ENCODE data around the gene PLEKHA8.
A peak's percentile ranks its signal among the peaks of the same experiment; 100 is the strongest.

PLEKHA8 gene

GRCh38 chr7:30062587-30062986 lies 34.4 kb downstream of the PLEKHA8 start:
- Histone ChIP-seq H3K4me3 (ENCODE audit: low read depth, low read length) (no peak overlapping the region), H3K27me3 (ENCODE audit: insufficient read depth, low read length) (no peaks in the 10 kb centered on the region), H3K4me1 (ENCODE audit: control insufficient read depth, insufficient read depth, low read length, unreplicated experiment) (no peaks in the 10 kb centered on the region), H3K27ac (ENCODE audit: low read depth, low read length) (no peak overlapping the region), H3K79me2 (ENCODE audit: control insufficient read depth, insufficient read depth, low read length, unreplicated experiment) (no peaks in the 10 kb centered on the region), H2AFZ (ENCODE audit: low read length, unreplicated experiment) (no peak overlapping the region), H3K36me3 (ENCODE audit: insufficient read depth, low read length) (peaks cover 11% of the 10 kb centered on the region)

DNA sequence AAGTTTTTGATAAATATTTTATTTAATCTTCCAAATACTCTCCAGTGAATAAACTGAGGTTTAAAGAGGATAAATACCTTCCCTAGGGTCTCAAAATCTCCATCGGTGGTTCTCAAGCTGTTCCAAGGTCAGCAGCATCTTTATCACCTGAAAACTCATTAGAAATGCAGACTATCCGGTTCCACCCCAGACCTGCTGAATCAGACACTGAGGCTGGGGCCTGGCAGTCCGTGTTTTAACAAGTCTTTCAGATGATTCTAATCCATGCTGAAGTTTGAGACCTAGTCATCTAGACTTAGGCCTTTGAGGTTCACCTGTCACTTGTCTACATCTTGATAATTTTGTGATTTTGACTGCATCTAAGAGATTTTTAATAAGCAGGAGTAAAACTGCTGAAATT lies 37.5 kb downstream of the PLEKHA8 start:
- Histone ChIP-seq H3K27me3 (ENCODE audit: insufficient read depth, low read length) (no peaks in the 10 kb centered on the region), H2AFZ (ENCODE audit: low read length, unreplicated experiment) (no peak overlapping the region), H3K79me2 (ENCODE audit: control insufficient read depth, insufficient read depth, low read length, unreplicated experiment) (no peaks in the 10 kb centered on the region), H3K27ac (ENCODE audit: low read depth, low read length) (no peak overlapping the region), H3K4me1 (ENCODE audit: control insufficient read depth, insufficient read depth, low read length, unreplicated experiment) (peaks cover 20% of the 10 kb centered on the region), H3K4me3 (ENCODE audit: low read depth, low read length) (no peak overlapping the region), H3K36me3 (ENCODE audit: insufficient read depth, low read length) (no peaks in the 10 kb centered on the region; the same call in 1 of the 2 replicates)

- no peaks in the 10 kb centered on the region for H3K27me3 ChIP-seq (ENCODE audit: insufficient read depth, low read length)
- peaks cover 20% of the 10 kb centered on the region for H3K4me1 ChIP-seq (ENCODE audit: control insufficient read depth, insufficient read depth, low read length, unreplicated experiment)
- H2AFZ ChIP-seq (ENCODE audit: low read length, unreplicated experiment), result no peak overlapping the region
- no peaks in the 10 kb centered on the region; the same call in 1 of the 2 replicates for H3K36me3 ChIP-seq (ENCODE audit: insufficient read depth, low read length)
- H3K79me2 ChIP-seq (ENCODE audit: control insufficient read depth, insufficient read depth, low read length, unreplicated experiment), result no peaks in the 10 kb centered on the region
- H3K4me3 ChIP-seq (ENCODE audit: low read depth, low read length), result no peak overlapping the region
- no peak overlapping the region for H3K27ac ChIP-seq (ENCODE audit: low read depth, low read length)
Observed at GRCh38 chr7:30066687-30067086, 38.5 kb downstream of the PLEKHA8 start.

DNA sequence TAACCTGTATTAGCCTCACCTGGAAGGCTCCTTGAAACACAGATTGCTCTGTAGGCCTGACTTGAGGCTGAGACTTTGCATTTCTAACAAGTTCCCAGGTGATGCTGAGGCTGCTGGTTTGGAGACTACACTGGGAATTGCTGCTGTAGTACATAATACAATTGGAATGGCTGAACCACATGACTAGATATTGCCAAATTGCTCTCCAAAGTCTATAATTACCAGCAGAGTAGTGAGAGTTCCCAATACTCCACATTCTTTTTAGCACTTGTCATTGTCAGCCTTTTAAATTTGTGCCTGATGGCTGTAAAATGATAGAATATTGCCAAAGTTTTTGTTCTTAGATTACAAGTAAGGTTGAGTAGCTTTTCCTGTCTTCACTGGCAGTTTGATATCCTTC lies 39.9 kb downstream of the PLEKHA8 start:
- Histone ChIP-seq H2AFZ (ENCODE audit: low read length, unreplicated experiment) (no peak overlapping the region), H3K36me3 (ENCODE audit: insufficient read depth, low read length) (no peaks in the 10 kb centered on the region), H3K4me3 (ENCODE audit: low read depth, low read length) (no peak overlapping the region), H3K4me1 (ENCODE audit: control insufficient read depth, insufficient read depth, low read length, unreplicated experiment) (peaks cover 20% of the 10 kb centered on the region), H3K27me3 (ENCODE audit: insufficient read depth, low read length) (no peaks in the 10 kb centered on the region), H3K27ac (ENCODE audit: low read depth, low read length) (peak overlapping the region; percentile 45; the same call in 1 of the 2 replicates), H3K79me2 (ENCODE audit: control insufficient read depth, insufficient read depth, low read length, unreplicated experiment) (no peaks in the 10 kb centered on the region)

DNA sequence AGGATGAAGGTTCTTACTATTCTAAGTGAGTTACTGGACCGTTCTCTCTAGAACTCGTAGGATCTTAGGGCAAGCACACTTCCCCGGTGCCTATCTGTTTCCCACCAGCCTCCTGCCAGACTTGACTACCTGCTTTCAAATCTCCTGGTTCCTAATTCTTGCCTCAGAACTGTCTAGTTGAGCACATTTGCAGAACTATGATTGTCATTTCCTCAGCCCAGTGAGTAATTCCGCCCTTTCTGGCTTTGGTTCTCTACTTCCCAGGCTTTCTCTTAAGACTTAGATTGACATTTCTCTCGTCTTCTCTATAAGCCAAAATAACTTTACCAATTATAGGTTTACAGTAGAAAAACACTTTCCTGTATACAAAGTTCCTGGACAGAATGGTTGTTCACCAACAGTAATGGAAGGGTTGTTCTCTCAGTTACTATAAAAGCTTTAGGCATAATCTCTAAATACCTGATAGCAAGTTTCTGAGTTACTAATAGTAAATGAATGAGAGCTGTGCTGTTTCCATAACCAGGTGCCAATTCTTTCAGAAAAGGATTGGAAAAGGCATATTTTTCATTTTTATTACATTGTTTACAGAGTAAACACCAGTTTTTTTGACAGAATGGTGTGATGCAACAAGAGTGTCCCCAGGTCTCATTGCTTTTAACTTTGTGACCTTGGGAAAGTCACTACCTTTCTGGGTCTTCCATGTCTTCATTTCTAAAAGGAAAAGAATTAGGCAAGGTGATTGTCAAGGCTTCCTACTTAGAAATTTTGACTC lies 41.1 kb downstream of the PLEKHA8 start:
- Histone ChIP-seq H3K4me3 (ENCODE audit: low read depth, low read length) (no peak overlapping the region), H3K36me3 (ENCODE audit: insufficient read depth, low read length) (no peaks in the 10 kb centered on the region), H3K79me2 (ENCODE audit: control insufficient read depth, insufficient read depth, low read length, unreplicated experiment) (no peaks in the 10 kb centered on the region), H2AFZ (ENCODE audit: low read length, unreplicated experiment) (no peak overlapping the region), H3K27me3 (ENCODE audit: insufficient read depth, low read length) (no peaks in the 10 kb centered on the region), H3K4me1 (ENCODE audit: control insufficient read depth, insufficient read depth, low read length, unreplicated experiment) (peaks cover 20% of the 10 kb centered on the region), H3K27ac (ENCODE audit: low read depth, low read length) (no peak overlapping the region)

DNA sequence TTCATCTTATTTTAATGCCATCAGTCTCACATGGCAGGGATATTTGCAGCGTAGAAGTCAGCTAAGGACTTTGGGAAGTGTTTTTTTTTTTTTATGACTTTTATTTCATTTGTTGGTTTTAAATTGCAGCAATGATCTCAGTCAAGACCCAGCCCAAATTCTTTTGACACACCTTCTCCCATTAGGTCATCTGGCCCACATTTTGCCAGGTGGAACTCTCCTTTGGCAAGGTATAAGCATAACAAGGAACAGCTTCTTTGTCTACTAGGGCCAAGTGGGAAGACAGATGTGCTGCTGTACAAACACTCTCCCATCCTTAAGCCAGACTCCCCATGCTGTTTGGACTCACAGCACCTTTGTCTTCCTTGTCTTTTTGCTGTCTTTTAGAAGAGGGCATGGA lies 41.8 kb downstream of the PLEKHA8 start:
- Histone ChIP-seq H3K36me3 (ENCODE audit: insufficient read depth, low read length) (no peaks in the 10 kb centered on the region), H3K4me3 (ENCODE audit: low read depth, low read length) (no peak overlapping the region), H3K27ac (ENCODE audit: low read depth, low read length) (no peak overlapping the region), H3K27me3 (ENCODE audit: insufficient read depth, low read length) (no peaks in the 10 kb centered on the region), H2AFZ (ENCODE audit: low read length, unreplicated experiment) (no peak overlapping the region), H3K79me2 (ENCODE audit: control insufficient read depth, insufficient read depth, low read length, unreplicated experiment) (no peaks in the 10 kb centered on the region), H3K4me1 (ENCODE audit: control insufficient read depth, insufficient read depth, low read length, unreplicated experiment) (peaks cover 20% of the 10 kb centered on the region)

GRCh38 chr7:30072735-30073134 lies 44.5 kb downstream of the PLEKHA8 start:
- H3K4me1 ChIP-seq (ENCODE audit: control insufficient read depth, insufficient read depth, low read length, unreplicated experiment), result peaks cover 19% of the 10 kb centered on the region
- no peaks in the 10 kb centered on the region for H3K27me3 ChIP-seq (ENCODE audit: insufficient read depth, low read length)
- H2AFZ ChIP-seq (ENCODE audit: low read length, unreplicated experiment), result no peak overlapping the region
- H3K27ac ChIP-seq (ENCODE audit: low read depth, low read length), result no peak overlapping the region
- H3K4me3 ChIP-seq (ENCODE audit: low read depth, low read length), result no peak overlapping the region
- no peaks in the 10 kb centered on the region for H3K36me3 ChIP-seq (ENCODE audit: insufficient read depth, low read length)
- no peaks in the 10 kb centered on the region for H3K79me2 ChIP-seq (ENCODE audit: control insufficient read depth, insufficient read depth, low read length, unreplicated experiment)

GRCh38 chr7:30074422-30075030 lies 46.3 kb downstream of the PLEKHA8 start:
- peaks cover 1% of the 10 kb centered on the region for H3K4me1 ChIP-seq (ENCODE audit: control insufficient read depth, insufficient read depth, low read length, unreplicated experiment)
- H3K27me3 ChIP-seq (ENCODE audit: insufficient read depth, low read length), result no peaks in the 10 kb centered on the region
- H3K79me2 ChIP-seq (ENCODE audit: control insufficient read depth, insufficient read depth, low read length, unreplicated experiment), result no peaks in the 10 kb centered on the region
- H3K27ac ChIP-seq (ENCODE audit: low read depth, low read length), result no peak overlapping the region
- no peak overlapping the region for H3K4me3 ChIP-seq (ENCODE audit: low read depth, low read length)
- H3K36me3 ChIP-seq (ENCODE audit: insufficient read depth, low read length), result no peaks in the 10 kb centered on the region
- H2AFZ ChIP-seq (ENCODE audit: low read length, unreplicated experiment), result no peak overlapping the region

DNA sequence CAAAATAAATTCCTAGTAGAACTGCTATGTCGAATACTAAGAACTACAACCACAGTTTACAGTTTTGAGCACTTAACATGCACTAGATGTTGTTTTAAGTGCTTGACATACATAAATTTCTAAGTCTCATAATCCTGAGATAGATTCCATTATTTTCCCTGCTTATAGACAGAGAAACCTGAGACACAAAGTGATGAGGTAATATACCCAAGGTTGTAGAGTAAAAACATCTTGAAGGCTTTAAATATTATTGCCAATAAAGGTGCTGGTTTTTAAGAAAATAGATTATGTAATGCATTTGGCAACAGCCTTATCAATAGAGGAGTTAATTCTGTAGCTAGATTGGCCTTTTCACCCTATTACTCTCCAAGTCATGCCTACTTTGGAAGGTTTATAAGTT lies 48.2 kb downstream of the PLEKHA8 start:
- Histone ChIP-seq H3K4me3 (ENCODE audit: low read depth, low read length) (no peak overlapping the region), H3K4me1 (ENCODE audit: control insufficient read depth, insufficient read depth, low read length, unreplicated experiment) (no peaks in the 10 kb centered on the region), H3K27me3 (ENCODE audit: insufficient read depth, low read length) (no peaks in the 10 kb centered on the region), H3K27ac (ENCODE audit: low read depth, low read length) (no peak overlapping the region), H3K79me2 (ENCODE audit: control insufficient read depth, insufficient read depth, low read length, unreplicated experiment) (no peaks in the 10 kb centered on the region), H3K36me3 (ENCODE audit: insufficient read depth, low read length) (no peaks in the 10 kb centered on the region), H2AFZ (ENCODE audit: low read length, unreplicated experiment) (no peak overlapping the region)

DNA sequence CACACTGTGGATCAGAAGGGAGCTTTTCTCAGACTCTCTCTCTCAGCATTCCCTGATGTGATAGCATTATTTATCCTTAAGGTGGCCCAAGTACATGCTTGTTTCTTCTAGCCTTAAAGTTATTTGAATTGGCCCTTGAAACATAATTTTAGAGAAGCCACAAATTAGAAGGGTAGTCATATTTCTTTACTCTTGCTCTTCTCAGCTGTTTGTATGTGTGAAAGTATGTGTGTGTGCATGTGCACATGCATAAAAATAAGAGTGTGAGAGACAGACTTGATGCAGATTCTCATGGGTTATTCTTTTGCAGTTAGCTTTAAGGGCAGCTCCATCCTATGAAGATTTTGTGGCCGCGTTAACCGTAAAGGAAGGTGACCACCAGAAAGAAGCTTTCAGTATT lies 50.1 kb downstream of the PLEKHA8 start:
- Histone ChIP-seq H3K27ac (ENCODE audit: low read depth, low read length) (no peak overlapping the region), H2AFZ (ENCODE audit: low read length, unreplicated experiment) (no peak overlapping the region), H3K4me3 (ENCODE audit: low read depth, low read length) (no peak overlapping the region), H3K36me3 (ENCODE audit: insufficient read depth, low read length) (no peaks in the 10 kb centered on the region), H3K27me3 (ENCODE audit: insufficient read depth, low read length) (no peaks in the 10 kb centered on the region), H3K4me1 (ENCODE audit: control insufficient read depth, insufficient read depth, low read length, unreplicated experiment) (no peaks in the 10 kb centered on the region), H3K79me2 (ENCODE audit: control insufficient read depth, insufficient read depth, low read length, unreplicated experiment) (no peaks in the 10 kb centered on the region)

GRCh38 chr7:30079880-30080279 lies 51.7 kb downstream of the PLEKHA8 start:
- H3K27ac ChIP-seq (ENCODE audit: low read depth, low read length), result no peak overlapping the region
- H3K36me3 ChIP-seq (ENCODE audit: insufficient read depth, low read length), result no peaks in the 10 kb centered on the region
- no peaks in the 10 kb centered on the region for H3K27me3 ChIP-seq (ENCODE audit: insufficient read depth, low read length)
- no peak overlapping the region for H3K4me3 ChIP-seq (ENCODE audit: low read depth, low read length)
- no peak overlapping the region for H2AFZ ChIP-seq (ENCODE audit: low read length, unreplicated experiment)
- no peaks in the 10 kb centered on the region for H3K4me1 ChIP-seq (ENCODE audit: control insufficient read depth, insufficient read depth, low read length, unreplicated experiment)
- no peaks in the 10 kb centered on the region for H3K79me2 ChIP-seq (ENCODE audit: control insufficient read depth, insufficient read depth, low read length, unreplicated experiment)

All from ACC112 (cell line).